ENCODE measurements around the gene DENR.

DENR gene

DNA sequence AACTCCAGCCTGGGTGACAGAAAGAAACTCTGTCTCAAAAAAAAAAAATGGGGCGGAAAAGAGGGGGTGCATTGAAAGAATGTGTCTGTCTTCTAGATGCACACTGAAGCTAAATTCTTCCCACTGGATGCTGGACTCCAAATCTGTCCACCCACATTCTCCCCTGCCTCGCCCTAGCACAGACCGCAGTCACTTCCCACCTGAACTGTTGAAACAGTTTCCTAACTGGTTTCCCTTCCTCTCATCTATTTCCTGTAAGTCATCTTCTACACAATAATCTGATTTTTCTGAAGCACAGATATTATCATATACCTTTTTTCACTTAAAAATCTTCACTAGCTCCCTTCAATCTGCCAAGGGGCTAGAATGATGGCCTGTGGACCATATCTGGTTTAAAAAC lies 20.5 kb upstream of the DENR start:
- TF ChIP-seq, protein P1, sequence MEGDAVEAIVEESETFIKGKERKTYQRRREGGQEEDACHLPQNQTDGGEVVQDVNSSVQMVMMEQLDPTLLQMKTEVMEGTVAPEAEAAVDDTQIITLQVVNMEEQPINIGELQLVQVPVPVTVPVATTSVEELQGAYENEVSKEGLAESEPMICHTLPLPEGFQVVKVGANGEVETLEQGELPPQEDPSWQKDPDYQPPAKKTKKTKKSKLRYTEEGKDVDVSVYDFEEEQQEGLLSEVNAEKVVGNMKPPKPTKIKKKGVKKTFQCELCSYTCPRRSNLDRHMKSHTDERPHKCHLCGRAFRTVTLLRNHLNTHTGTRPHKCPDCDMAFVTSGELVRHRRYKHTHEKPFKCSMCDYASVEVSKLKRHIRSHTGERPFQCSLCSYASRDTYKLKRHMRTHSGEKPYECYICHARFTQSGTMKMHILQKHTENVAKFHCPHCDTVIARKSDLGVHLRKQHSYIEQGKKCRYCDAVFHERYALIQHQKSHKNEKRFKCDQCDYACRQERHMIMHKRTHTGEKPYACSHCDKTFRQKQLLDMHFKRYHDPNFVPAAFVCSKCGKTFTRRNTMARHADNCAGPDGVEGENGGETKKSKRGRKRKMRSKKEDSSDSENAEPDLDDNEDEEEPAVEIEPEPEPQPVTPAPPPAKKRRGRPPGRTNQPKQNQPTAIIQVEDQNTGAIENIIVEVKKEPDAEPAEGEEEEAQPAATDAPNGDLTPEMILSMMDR (IDR thresholded peaks at IDR 0.05; ENCODE audit: insufficient read depth, low read depth, low read length, missing control alignments) = no peak
- DNase-seq (ENCODE audit: low read depth) = peak; percentile 39
- no peak overlapping the region for H3K4me3 ChIP-seq (ENCODE audit: low read length)

DNA sequence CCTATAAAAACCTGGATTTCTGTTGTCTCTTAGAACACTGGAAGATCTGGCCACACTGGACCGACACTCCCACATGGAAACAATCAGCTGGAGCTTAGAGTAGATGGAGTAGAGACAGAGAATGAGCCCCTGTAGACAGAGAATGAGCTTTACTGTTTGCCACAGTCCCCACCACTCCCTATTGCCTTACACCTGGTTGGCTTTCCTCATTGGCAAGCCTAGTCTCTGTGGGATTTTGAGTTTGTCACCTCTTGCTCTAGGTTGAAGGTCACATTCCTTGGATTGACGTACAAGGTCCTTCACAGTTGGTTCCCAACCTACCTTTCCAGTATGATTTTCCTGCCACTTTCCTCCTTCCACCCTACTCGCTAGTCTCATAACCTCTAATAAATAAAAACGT lies 20.0 kb upstream of the DENR start:
- DNase-seq (ENCODE audit: low read depth) = no peak
- TF ChIP-seq, protein P1 (IDR thresholded peaks at IDR 0.05; ENCODE audit: insufficient read depth, low read depth, low read length, missing control alignments) = no peak
- no peak overlapping the region for H3K4me3 ChIP-seq (ENCODE audit: low read length)

DNA sequence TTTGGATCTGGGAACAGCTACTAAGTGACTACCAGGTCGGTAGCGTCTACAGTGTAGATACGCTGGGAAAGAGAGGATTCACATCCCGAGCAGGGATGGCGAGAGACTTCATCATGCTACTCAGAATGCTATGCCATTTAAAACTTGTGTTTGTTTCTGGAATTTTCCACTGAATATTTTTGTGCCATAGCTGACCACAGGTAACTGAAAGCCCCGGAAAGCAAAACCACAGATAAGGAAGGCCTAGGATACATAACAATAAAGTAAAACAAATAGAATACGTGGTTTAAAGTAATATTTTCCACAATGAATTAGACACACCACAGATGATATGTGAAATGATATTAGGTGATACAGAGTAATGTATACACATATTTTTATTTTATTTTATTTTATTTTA lies 14.1 kb upstream of the DENR start:
- TF ChIP-seq, protein P1 (IDR thresholded peaks at IDR 0.05; ENCODE audit: insufficient read depth, low read depth, low read length, missing control alignments) = no peak
- no peak for DNase-seq (ENCODE audit: low read depth)
- H3K4me3 ChIP-seq (ENCODE audit: low read length) = no peak overlapping the region

DNA sequence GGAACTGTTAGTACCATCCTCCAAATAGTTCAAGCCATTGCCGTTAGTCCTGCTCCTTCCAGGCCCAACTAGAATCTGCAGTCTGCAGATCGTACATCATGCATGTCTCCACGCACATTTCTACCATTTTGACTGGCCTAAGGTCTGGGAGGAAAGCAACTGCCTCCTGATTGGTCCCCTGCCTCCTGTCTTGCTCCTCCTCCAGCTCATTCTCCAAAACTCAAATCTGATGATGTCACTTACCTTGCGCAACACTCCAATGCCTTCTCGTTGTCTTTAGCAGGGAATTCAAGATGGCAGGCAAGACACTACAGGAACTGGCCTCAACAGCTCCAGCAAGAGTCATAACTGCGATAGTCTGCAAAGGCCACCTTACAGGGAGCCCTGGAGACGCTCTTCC lies 12.3 kb upstream of the DENR start:
- no peak for DNase-seq (ENCODE audit: low read depth)
- no peak overlapping the region for H3K4me3 ChIP-seq (ENCODE audit: low read length)
- TF ChIP-seq, protein P1 (IDR thresholded peaks at IDR 0.05; ENCODE audit: insufficient read depth, low read depth, low read length, missing control alignments) = no peak

DNA sequence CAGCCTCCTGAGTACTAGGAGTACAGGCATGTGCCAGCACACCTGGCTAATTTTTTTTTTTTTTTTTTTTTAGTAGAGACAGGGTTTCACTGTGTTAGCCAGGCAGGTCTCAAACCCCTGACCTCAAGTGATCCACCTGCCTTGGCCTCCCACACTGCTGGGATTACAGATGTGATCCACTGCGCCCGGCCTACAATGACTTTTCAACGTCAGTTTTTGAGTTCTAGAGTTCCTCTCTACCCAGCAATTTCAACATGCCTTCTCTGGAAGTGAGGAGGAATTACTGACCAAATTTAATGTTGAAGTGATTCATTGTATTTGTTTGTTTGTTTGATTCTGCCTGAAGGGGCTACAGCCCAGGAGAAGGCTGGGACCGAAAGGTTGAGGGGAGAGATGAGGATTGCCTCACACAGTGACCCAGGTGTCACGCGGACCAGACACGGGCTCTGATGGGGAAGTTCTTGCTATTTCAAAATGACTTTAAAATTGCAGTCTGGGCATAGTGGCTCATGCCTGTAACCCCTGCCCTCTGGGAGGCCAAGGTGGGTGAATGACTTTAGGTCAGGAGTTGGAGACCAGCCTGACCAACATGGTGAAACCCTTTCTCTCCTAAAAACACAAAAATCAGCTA lies 8.6 kb upstream of the DENR start:
- DNase-seq (ENCODE audit: low read depth) = no peak
- H3K4me3 ChIP-seq (ENCODE audit: low read length) = no peak overlapping the region
- TF ChIP-seq, protein P1 (IDR thresholded peaks at IDR 0.05; ENCODE audit: insufficient read depth, low read depth, low read length, missing control alignments) = no peak

DNA sequence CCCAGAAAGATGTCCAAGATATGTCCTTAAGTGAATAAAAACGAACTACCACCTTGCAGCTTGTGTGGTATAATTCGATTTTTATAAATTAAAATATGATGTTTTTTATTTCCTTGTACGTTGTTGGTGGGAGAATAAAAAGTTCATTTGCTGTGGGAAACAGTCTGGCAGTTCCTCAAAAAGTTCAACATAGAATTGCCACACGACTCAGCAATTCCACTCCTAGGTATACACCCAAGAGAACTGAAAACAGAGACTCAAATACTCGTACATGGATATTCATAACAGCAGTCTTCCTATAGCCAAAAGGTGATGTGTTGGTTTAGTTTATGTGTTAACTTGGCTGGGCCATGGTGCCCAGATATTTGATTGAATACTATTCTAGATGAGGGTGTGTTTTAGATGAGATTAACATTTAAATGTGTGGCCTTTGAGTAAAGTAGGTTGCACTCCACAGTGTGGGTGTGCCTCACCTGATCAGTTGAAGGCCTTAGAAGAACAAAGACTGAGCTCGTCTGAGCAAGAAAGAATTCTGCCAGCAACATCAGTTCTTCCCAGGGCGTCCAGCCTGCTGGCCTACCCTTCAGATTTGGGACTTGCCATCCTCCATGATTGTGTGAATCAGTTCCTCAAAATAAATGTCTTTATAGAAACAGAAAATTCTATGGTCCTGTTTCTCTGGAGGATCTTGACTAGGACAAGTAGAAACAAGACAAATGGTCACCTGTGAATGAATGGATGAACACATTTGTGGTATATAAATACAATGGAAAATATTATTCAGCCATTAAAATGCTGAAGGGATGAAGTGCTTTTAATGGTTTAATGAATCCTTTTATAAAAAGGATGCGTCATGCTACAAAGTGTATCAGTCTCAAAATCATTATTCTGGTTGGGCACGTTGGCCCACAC lies 5.1 kb upstream of the DENR start:
- peak; percentile 45 for DNase-seq (ENCODE audit: low read depth)
- no peak overlapping the region for H3K4me3 ChIP-seq (ENCODE audit: low read length)
- TF ChIP-seq, protein P1 (IDR thresholded peaks at IDR 0.05; ENCODE audit: insufficient read depth, low read depth, low read length, missing control alignments) = no peak
